H9 (cell line): Measurements from ENCODE around the gene THSD4. TPM values are rescaled to one million over a fixed set of nuclear protein-coding genes. Genes with fewer than 3 reads are reported as not detected.

Source experiments
- DNase-seq: peaks from one replicate; pipeline ENCODE4 v3.0.0-alpha.2; 2017
- H2AFZ ChIP-seq: one replicate; pipeline ENCODE4 v1.6.1; 2013; ENCODE audit warnings: mild to moderate bottlenecking, low read length, control low read depth, moderate library complexity
- H2AK5ac ChIP-seq: 2 replicates; pipeline ENCODE4 v1.6.1; 2013; ENCODE audit warnings: low read length, control low read depth, mixed read lengths; ENCODE audit not compliant: insufficient read length
- H2BK120ac ChIP-seq: one replicate; pipeline ENCODE4 v1.6.1; 2013; ENCODE audit warnings: low read depth, mild to moderate bottlenecking, low read length, control low read depth, inconsistent platforms; ENCODE audit not compliant: poor library complexity, severe bottlenecking
- H2BK12ac ChIP-seq: 2 replicates; pipeline ENCODE4 v1.6.1; 2013; ENCODE audit warnings: low read length, control low read depth, mixed read lengths, low read depth; ENCODE audit not compliant: insufficient read length
- H2BK15ac ChIP-seq: 2 replicates; pipeline ENCODE4 v1.6.1; 2013; ENCODE audit warnings: low read depth, low read length, control low read depth
- H2BK20ac ChIP-seq: one replicate; pipeline ENCODE4 v1.6.1; 2013; ENCODE audit warnings: low read depth, mild to moderate bottlenecking, low read length, control low read depth, inconsistent platforms; ENCODE audit not compliant: poor library complexity, severe bottlenecking
- H2BK5ac ChIP-seq: 2 replicates; pipeline ENCODE4 v1.6.1; 2013; ENCODE audit warnings: low read length, control low read depth, mixed read lengths; ENCODE audit not compliant: insufficient read length
- H3K14ac ChIP-seq: 2 replicates; pipeline ENCODE4 v1.6.1; 2013; ENCODE audit warnings: low read length, control low read depth; ENCODE audit not compliant: insufficient read depth
- H3K18ac ChIP-seq: 2 replicates; pipeline ENCODE4 v1.6.1; 2013; ENCODE audit warnings: low read depth, mild to moderate bottlenecking, mixed read lengths, low read length, control low read depth; ENCODE audit not compliant: insufficient read length
- H3K23ac ChIP-seq: 2 replicates; pipeline ENCODE4 v1.6.1; 2013; ENCODE audit warnings: low read length, control low read depth, mixed read lengths, low read depth; ENCODE audit not compliant: insufficient read length
- H3K23me2 ChIP-seq: 2 replicates; pipeline ENCODE4 v1.6.1; 2013; ENCODE audit warnings: low read depth, mild to moderate bottlenecking, mixed read lengths, low read length, control low read depth; ENCODE audit not compliant: insufficient read length, poor library complexity, severe bottlenecking
- H3K27ac ChIP-seq: 2 replicates; pipeline ENCODE4 v1.5.1; 2013; ENCODE audit warnings: low read length, control low read depth, mixed read lengths, low read depth; ENCODE audit not compliant: insufficient read length
- H3K27me3 ChIP-seq: 2 replicates; pipeline ENCODE4 v1.6.1; 2013; ENCODE audit warnings: low read length, control low read depth, inconsistent platforms; ENCODE audit not compliant: insufficient read depth
- H3K4ac ChIP-seq: 2 replicates; pipeline ENCODE4 v1.6.1; 2013; ENCODE audit warnings: low read depth, mild to moderate bottlenecking, control low read depth, inconsistent platforms, low read length, moderate library complexity
- H3K4me1 ChIP-seq: 2 replicates; pipeline ENCODE4 v1.6.1; 2013; ENCODE audit warnings: low read length, control low read depth, inconsistent platforms; ENCODE audit not compliant: insufficient read depth
- H3K4me2 ChIP-seq: 2 replicates; pipeline ENCODE4 v1.6.1; 2013; ENCODE audit warnings: low read length, control low read depth, mixed read lengths; ENCODE audit not compliant: insufficient read length, insufficient read depth
- H3K56ac ChIP-seq: 2 replicates; pipeline ENCODE4 v1.6.1; 2013; ENCODE audit warnings: low read depth, mild to moderate bottlenecking, mixed read lengths, low read length, control low read depth; ENCODE audit not compliant: insufficient read length
- H3K79me1 ChIP-seq: 2 replicates; pipeline ENCODE4 v1.6.1; 2013; ENCODE audit warnings: low read depth, mild to moderate bottlenecking, moderate library complexity, low read length, control low read depth, inconsistent platforms; ENCODE audit not compliant: insufficient read depth, poor library complexity, severe bottlenecking
- H3K79me2 ChIP-seq: 2 replicates; pipeline ENCODE4 v1.6.1; 2013; ENCODE audit warnings: low read length, control low read depth, inconsistent platforms; ENCODE audit not compliant: insufficient read depth
- H3K9ac ChIP-seq: 2 replicates; pipeline ENCODE4 v1.6.1; 2013; ENCODE audit warnings: low read length, control low read depth, mixed read lengths; ENCODE audit not compliant: insufficient read length; ENCODE audit errors: extremely low read depth
- H3K9me3 ChIP-seq: one replicate; pipeline ENCODE4 v1.6.1; 2013; ENCODE audit warnings: low read depth, low read length, inconsistent platforms; ENCODE audit not compliant: control insufficient read depth
- H3T11ph ChIP-seq: one replicate; pipeline ENCODE4 v1.6.1; 2013; ENCODE audit warnings: mild to moderate bottlenecking, low read length, control low read depth, inconsistent platforms
- H4K20me1 ChIP-seq: one replicate; pipeline ENCODE4 v1.6.1; 2013; ENCODE audit not compliant: control insufficient read depth, insufficient read length, insufficient read depth
- H4K5ac ChIP-seq: 2 replicates; pipeline ENCODE4 v1.6.1; 2013; ENCODE audit warnings: low read depth, mild to moderate bottlenecking, mixed read lengths, low read length, control low read depth; ENCODE audit not compliant: insufficient read length
- H4K8ac ChIP-seq: replicated peaks from 2 replicates; pipeline ENCODE4 v1.6.1; 2013; ENCODE audit warnings: low read length, control low read depth, mixed read lengths, low read depth; ENCODE audit not compliant: insufficient read length
- H4K91ac ChIP-seq: 2 replicates; pipeline ENCODE4 v1.6.1; 2013; ENCODE audit warnings: low read depth, mild to moderate bottlenecking, moderate library complexity, mixed read lengths, low read length, control low read depth; ENCODE audit not compliant: insufficient read length
- H3K27ac Mint-ChIP-seq, 3 experiments: 2 replicates in 2 of 3; 3 replicates in 1 of 3; pipeline ENCODE4 v1.8.0; 2020 to 2021; ENCODE audit warnings: mixed read lengths in 3 of 3, mild to moderate bottlenecking in 1 of 3, moderate library complexity in 1 of 3
- H3K27me3 Mint-ChIP-seq: 2 replicates; pipeline ENCODE4 v1.8.0; 2021; ENCODE audit warnings: low read depth, mild to moderate bottlenecking, moderate library complexity, mixed read lengths
- H3K36me3 Mint-ChIP-seq, 3 experiments: 2 replicates in 2 of 3; 3 replicates in 1 of 3; pipeline ENCODE4 v1.8.0; 2020 to 2021; ENCODE audit warnings: low read depth in 3 of 3, mixed read lengths in 3 of 3; ENCODE audit not compliant: insufficient read depth in 1 of 3
- H3K4me1 Mint-ChIP-seq, 2 experiments: 2 replicates each; pipeline ENCODE4 v1.8.0; 2020; ENCODE audit warnings: mixed read lengths in 2 of 2
- H3K4me3 Mint-ChIP-seq, 2 experiments: 2 replicates in 1 of 2; 3 replicates in 1 of 2; pipeline ENCODE4 v1.8.0; 2020 to 2021; ENCODE audit warnings: mild to moderate bottlenecking in 2 of 2, mixed read lengths in 2 of 2, moderate library complexity in 1 of 2
- H3K9me3 Mint-ChIP-seq, 2 experiments: 2 replicates in 1 of 2; 3 replicates in 1 of 2; pipeline ENCODE4 v1.8.0; 2020; ENCODE audit warnings: mild to moderate bottlenecking in 2 of 2, mixed read lengths in 2 of 2, moderate library complexity in 1 of 2
- WGBS: extraction: QIAGEN DNeasy Blood & Tissue Kit; methylation state at CpG from one replicate; pipeline ENCODE4 v1.1.7; 2013; ENCODE audit warnings: missing lambda C conversion rate, low lambda C conversion rate, mixed read lengths; ENCODE audit not compliant: insufficient read length; ENCODE audit errors: extremely low coverage; 5-methylcytosine and 5-hydroxymethylcytosine counted together
- total RNA-seq: library from RNA; stranded (reverse); gene quantifications from 2 replicates; pipeline ENCODE4 v1.2.1, GENCODE V29; 2021
- TF ChIP-seq, protein P1 (sequence below): fragments of 200-600 bp; sonication (generic); conservative IDR thresholded peaks from 3 replicates; pipeline ENCODE4 v1.8.0; 2021; ENCODE audit warnings: antibody characterized with exemption, mild to moderate bottlenecking

The THSD4 gene
- total RNA-seq, 1 experiment from 2014 or later = 5.5 TPM

DNA sequence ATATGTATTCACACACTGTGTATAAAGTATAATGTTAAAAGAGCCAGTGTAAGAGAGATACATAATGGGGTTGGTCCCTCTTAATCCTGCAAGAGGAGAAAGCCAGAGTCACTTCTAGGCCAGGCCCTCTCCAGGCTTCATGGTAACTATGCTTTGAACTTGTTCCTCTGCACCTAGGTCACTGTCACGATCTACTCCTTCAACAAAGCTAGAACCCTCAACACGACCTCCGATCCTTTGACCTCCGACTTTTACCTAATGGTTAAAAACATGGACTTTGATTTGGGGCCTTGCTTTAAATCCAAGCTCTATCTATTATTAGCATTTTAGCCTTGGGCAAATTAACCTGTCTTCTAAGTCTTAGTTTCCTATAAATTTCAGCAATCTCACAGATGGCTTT, 541.2 kb downstream of the THSD4 start:
- H2BK5ac ChIP-seq = no peak overlapping the region
- no peak overlapping the region for H3K27ac Mint-ChIP-seq
- no peaks in the 10 kb centered on the region for H3K27me3 Mint-ChIP-seq

More for the DNA sequence above, 541.2 kb downstream of the THSD4 start:
- no peak overlapping the region for H3K4me3 Mint-ChIP-seq
- no peak overlapping the region for H3K56ac ChIP-seq
- H2BK120ac ChIP-seq = no peak overlapping the region
- no peaks in the 10 kb centered on the region for H3K36me3 Mint-ChIP-seq
- H3K4me1 Mint-ChIP-seq = peaks cover 2 to 9% of the 10 kb centered on the region in 2 experiments; a peak in 3 of 4 replicates
- no peak overlapping the region for H3K4ac ChIP-seq
- WGBS = no CpG with 5 or more reads among the region's 4 CpGs
- no peak overlapping the region for H3K18ac ChIP-seq
- H3K23me2 ChIP-seq = no peaks in the 10 kb centered on the region
- no peaks in the 10 kb centered on the region for H3K79me2 ChIP-seq
- H3K27ac ChIP-seq = no peak overlapping the region
- no peaks in the 10 kb centered on the region for H3K27me3 ChIP-seq
- H3K9me3 Mint-ChIP-seq = no peaks in the 10 kb centered on the region
- H3K4me2 ChIP-seq = no peak overlapping the region
- no peak overlapping the region for H2AFZ ChIP-seq
- H4K20me1 ChIP-seq = no peaks in the 10 kb centered on the region
- no peak for DNase-seq
- no peak overlapping the region for H2BK12ac ChIP-seq
- no peak overlapping the region for H2BK20ac ChIP-seq
- no peak overlapping the region for H4K91ac ChIP-seq
- no peak overlapping the region for H3K23ac ChIP-seq
- H3K9me3 ChIP-seq = no peaks in the 10 kb centered on the region
- H3K4me1 ChIP-seq = no peaks in the 10 kb centered on the region
- no peak overlapping the region for H2BK15ac ChIP-seq
- H3K79me1 ChIP-seq = no peaks in the 10 kb centered on the region
- H2AK5ac ChIP-seq = no peak overlapping the region
- H3K9ac ChIP-seq = no peak overlapping the region
- H4K5ac ChIP-seq = no peak overlapping the region
- TF ChIP-seq, protein P1, sequence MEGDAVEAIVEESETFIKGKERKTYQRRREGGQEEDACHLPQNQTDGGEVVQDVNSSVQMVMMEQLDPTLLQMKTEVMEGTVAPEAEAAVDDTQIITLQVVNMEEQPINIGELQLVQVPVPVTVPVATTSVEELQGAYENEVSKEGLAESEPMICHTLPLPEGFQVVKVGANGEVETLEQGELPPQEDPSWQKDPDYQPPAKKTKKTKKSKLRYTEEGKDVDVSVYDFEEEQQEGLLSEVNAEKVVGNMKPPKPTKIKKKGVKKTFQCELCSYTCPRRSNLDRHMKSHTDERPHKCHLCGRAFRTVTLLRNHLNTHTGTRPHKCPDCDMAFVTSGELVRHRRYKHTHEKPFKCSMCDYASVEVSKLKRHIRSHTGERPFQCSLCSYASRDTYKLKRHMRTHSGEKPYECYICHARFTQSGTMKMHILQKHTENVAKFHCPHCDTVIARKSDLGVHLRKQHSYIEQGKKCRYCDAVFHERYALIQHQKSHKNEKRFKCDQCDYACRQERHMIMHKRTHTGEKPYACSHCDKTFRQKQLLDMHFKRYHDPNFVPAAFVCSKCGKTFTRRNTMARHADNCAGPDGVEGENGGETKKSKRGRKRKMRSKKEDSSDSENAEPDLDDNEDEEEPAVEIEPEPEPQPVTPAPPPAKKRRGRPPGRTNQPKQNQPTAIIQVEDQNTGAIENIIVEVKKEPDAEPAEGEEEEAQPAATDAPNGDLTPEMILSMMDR = no peak
- no peak overlapping the region for H3T11ph ChIP-seq
- H4K8ac ChIP-seq = no peak overlapping the region
- H3K14ac ChIP-seq = no peak overlapping the region
